Activated naive CD8-positive, alpha-beta T cell treated with anti-CD3 and anti-CD28 coated beads for 36 hours (primary cell): ENCODE data around the gene CDKN2A. TPM values are rescaled to one million over a fixed set of nuclear protein-coding genes. Genes with fewer than 3 reads are reported as not detected.

ENCODE experiments used
- DNase-seq: peaks from one replicate; pipeline ENCODE4 v3.0.0; 2021
- H3K27ac Mint-ChIP-seq: one replicate; pipeline ENCODE4 v1.8.0; 2022; ENCODE audit warnings: mild to moderate bottlenecking, moderate library complexity, mixed read lengths
- H3K27me3 Mint-ChIP-seq: one replicate; pipeline ENCODE4 v1.8.0; 2022; ENCODE audit warnings: mild to moderate bottlenecking, mixed read lengths
- H3K36me3 Mint-ChIP-seq: one replicate; pipeline ENCODE4 v1.8.0; 2021; ENCODE audit warnings: mild to moderate bottlenecking, mixed read lengths
- H3K4me1 Mint-ChIP-seq: one replicate; pipeline ENCODE4 v1.8.0; 2021; ENCODE audit warnings: mixed read lengths
- H3K4me3 Mint-ChIP-seq: one replicate; pipeline ENCODE4 v1.8.0; 2022; ENCODE audit warnings: mild to moderate bottlenecking, moderate library complexity, mixed read lengths
- H3K9me3 Mint-ChIP-seq: one replicate; pipeline ENCODE4 v1.8.0; 2022; ENCODE audit warnings: mixed read lengths
- total RNA-seq, 2 experiments: library from RNA; stranded (reverse); gene quantifications; one replicate each; pipeline ENCODE4 v1.2.3, GENCODE V29; 2021

Gene CDKN2A
- total RNA-seq = 1 to 10 TPM in 1 of 2 experiments, under 1 TPM in 1; 0.97 to 1.5 TPM

DNA sequence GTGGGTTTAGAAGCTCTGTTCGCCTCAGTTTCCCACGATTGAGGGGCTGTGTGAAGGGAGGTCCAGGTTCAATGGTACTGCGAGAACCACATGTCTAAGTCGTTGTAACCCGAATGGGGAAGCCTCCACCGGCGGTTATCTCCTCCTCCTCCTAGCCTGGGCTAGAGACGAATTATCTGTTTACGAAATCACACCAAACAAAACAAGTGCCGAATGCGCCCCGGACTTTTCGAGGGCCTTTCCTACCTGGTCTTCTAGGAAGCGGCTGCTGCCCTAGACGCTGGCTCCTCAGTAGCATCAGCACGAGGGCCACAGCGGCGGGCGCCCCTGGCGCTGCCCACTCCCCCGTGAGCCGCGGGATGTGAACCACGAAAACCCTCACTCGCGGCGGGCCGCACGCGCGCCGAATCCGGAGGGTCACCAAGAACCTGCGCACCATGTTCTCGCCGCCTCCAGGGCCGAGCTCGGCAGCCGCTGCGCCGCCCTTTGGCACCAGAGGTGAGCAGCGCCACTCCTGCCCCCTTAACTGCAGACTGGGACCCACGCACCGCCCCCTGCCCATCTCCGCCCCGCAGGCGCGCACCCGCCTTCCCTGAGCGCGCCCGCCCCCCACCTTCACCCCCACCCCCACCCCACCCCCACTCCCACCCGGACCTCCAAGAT, at the start of gene CDKN2A:
TSS of gene CDKN2A (minus strand) at position 500 of the 663 bp plus-strand sequence.
- Mint-ChIP-seq H3K4me1 (peaks cover 11% of the 10 kb centered on the region), H3K27ac (peak within 1 kb of the TSS; percentile 87), H3K9me3 (peaks cover 14% of the 10 kb centered on the region), H3K4me3 (peak within 1 kb of the TSS; percentile 93), H3K36me3 (peaks cover 12% of the 10 kb centered on the region), H3K27me3 (peaks cover 71% of the 10 kb centered on the region)
- peak; percentile 52 for DNase-seq

DNA sequence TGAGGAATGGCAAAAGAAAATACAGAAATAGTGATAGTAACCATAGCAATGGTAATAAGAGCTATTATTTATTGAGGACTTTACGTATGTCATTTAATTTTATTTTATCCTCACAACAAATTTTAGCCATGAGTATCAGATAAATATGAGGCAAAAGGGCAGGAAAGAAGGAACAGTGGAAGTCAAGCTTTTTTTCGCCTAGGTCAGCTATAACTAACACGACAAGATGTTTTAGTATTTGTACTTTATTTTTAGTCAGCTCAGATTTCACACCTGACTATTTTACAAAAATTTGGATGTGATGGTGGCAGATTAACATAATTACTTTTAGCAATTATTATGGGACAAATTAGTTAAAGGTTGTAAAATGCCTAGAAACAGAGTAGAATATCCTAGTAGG, 49.7 kb upstream of the CDKN2A start:
- Mint-ChIP-seq H3K36me3 (no peaks in the 10 kb centered on the region), H3K9me3 (no peaks in the 10 kb centered on the region), H3K27me3 (peaks cover 23% of the 10 kb centered on the region), H3K4me1 (peaks cover 25% of the 10 kb centered on the region), H3K27ac (no peak overlapping the region), H3K4me3 (no peak overlapping the region)
- DNase-seq = no peak

DNA sequence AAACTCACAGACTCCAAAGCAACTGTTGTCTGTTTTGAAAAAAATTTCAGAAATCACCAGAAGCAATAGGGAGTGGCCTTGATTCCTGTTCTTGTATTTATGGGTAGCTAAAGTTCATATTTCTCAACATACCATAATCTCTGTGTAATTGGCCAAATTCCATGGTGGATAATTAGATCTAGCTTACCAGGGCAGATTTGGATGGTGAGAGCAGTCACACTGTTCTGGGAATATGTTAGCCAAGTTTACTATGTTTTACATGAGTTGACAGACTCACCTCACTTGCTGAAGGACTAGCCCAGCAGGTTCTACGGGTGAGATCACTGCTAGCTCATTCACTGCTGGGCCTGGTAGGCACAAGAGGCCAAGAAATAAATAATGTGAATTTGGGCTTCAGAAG, 47.6 kb upstream of the CDKN2A start:
- peaks cover 32% of the 10 kb centered on the region for H3K4me1 Mint-ChIP-seq
- no peak overlapping the region for H3K27ac Mint-ChIP-seq
- no peak overlapping the region for H3K4me3 Mint-ChIP-seq
- no peaks in the 10 kb centered on the region for H3K36me3 Mint-ChIP-seq
- no peak for DNase-seq
- H3K27me3 Mint-ChIP-seq = peaks cover 14% of the 10 kb centered on the region
- no peaks in the 10 kb centered on the region for H3K9me3 Mint-ChIP-seq

DNA sequence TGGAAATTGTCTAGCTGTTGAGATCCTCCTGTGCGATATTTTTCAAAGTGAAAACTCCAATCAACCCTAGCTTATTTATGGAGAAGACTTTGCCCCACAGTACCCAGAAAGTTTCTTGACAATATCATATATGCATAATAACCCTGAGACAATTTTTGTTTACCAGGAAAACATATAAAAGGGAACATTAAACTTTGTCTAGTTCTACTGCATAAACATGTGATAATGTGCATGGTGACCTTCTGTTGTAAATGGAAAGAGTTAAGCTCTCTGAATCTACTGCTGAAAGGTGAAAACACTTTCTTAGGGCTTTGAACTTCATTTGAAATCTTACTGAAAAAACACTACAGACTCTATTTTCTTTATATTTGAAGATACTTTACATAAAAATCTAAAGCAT, 47.2 kb upstream of the CDKN2A start:
- H3K4me1 Mint-ChIP-seq = peaks cover 29% of the 10 kb centered on the region
- no peaks in the 10 kb centered on the region for H3K36me3 Mint-ChIP-seq
- no peak overlapping the region for H3K27ac Mint-ChIP-seq
- no peak overlapping the region for H3K4me3 Mint-ChIP-seq
- DNase-seq = no peak
- H3K27me3 Mint-ChIP-seq = peaks cover 14% of the 10 kb centered on the region
- H3K9me3 Mint-ChIP-seq = no peaks in the 10 kb centered on the region

DNA sequence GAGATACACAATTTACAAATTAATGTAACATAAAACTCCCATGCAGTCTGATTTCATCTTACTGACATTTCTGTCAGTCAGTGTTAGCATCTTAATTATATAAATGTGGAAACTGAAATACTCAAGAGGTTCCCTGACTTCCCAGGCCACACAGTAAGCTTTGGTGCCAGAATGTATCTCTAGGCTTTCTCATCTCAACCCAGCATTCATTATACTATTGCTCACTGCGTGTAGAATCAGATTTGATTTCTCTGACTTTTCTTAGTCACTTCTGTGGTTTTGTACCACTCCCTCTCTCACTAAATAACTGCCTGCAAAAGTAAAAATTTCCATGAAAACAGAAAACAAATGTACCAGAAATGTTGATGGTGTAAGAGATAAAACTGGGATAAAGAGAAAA, 46.6 kb upstream of the CDKN2A start:
- Mint-ChIP-seq H3K36me3 (no peaks in the 10 kb centered on the region), H3K4me3 (no peak overlapping the region), H3K27me3 (peaks cover 14% of the 10 kb centered on the region), H3K27ac (no peak overlapping the region), H3K9me3 (no peaks in the 10 kb centered on the region), H3K4me1 (peaks cover 28% of the 10 kb centered on the region)
- DNase-seq = no peak

DNA sequence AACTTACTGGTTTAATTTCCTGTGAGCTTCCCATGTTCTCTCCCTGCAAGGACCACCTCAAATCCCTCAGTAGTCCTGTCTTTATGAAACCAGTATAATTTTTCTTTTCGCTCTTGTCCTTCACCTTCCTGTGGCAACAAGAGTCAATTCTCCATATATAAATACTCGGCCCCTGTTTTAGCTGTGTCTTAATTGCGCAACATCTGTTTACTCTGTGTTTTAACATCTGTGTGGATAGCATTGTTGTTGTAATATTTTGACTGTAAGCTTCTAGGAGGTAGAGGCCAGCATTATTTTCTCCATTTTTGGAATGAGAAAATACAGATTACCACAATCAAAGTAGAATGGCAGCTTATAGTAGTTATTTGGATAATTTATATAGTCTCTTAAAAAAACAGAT, 45.1 kb upstream of the CDKN2A start:
- peaks cover 10% of the 10 kb centered on the region for H3K27me3 Mint-ChIP-seq
- peaks cover 30% of the 10 kb centered on the region for H3K4me1 Mint-ChIP-seq
- no peaks in the 10 kb centered on the region for H3K36me3 Mint-ChIP-seq
- no peak for DNase-seq
- H3K4me3 Mint-ChIP-seq = no peak overlapping the region
- no peak overlapping the region for H3K27ac Mint-ChIP-seq
- H3K9me3 Mint-ChIP-seq = no peaks in the 10 kb centered on the region

DNA sequence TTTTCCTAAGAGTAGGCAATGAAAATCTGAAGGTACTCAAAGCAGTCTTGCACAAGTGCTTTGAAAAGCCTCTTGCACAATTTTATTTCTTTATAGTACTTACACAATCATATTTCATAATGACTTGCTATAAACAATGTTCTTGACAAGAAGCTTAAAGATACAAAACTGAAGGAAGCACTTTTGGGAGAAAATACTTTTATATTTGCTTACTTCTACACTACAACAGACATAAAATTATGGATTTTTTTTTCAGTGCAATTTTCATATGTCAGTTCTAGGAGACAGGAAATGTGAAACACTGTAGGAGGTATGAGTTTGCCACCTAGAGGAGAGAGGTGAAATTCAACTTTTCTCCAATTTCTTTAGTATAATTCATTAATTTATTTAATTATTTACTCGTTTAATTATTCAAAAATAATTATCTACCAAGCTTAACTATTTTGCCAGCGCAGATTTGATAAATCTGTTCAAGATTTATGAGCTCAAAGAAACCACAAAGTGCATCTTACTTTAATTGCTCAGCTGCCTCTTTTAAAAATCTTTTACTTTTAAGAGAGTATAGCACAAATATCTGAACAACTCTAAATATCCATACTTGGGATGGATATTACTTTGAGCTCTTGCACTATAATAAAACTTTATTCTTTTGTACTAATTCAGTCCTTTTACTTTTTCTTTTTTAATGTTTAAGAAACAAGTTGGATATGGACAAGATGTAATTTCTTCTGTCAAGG, 43.9 kb upstream of the CDKN2A start:
- Mint-ChIP-seq H3K4me3 (no peak overlapping the region), H3K27ac (no peak overlapping the region)
- DNase-seq = no peak

DNA sequence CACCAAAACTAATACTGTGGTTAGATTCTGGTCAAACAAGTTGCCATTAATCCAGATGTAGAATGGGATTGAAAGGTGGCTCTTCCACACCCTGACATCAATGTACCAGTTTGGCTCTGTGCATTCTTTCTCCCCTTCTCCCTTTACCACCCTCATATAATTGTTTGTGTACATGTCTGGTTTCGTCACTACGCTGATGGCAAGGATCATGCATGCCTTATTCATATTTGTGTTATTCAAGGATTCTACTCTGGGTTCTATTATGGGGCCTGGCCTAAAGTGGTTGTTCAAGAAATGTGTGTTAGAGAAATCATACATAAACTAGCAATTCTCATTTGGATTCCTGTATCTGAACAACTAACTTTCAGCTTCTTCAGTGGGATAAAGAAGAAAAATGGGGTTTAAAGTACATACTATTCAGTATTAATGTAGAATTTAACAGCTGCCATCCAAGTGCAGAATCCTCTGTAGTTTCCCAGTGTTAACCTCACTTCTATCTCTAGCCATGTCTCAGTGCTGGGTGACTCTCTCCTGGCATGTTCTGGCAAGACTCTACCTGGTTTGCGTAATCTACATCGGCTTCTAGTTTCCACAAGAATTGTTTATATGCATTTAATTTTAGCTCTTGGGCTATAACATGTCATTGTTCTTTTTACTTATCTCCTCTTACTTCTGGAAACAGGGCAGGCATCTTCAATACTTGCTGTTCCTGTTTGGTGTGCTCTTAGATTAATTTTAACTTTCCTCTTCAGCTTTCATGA, 42.9 kb upstream of the CDKN2A start:
- Mint-ChIP-seq H3K4me3 (no peak overlapping the region), H3K27ac (no peak overlapping the region), H3K4me1 (peaks cover 30% of the 10 kb centered on the region), H3K9me3 (no peaks in the 10 kb centered on the region), H3K36me3 (no peaks in the 10 kb centered on the region), H3K27me3 (peaks cover 7% of the 10 kb centered on the region)
- DNase-seq = no peak

More for the DNA sequence above, 43.9 kb upstream of the CDKN2A start:
- Mint-ChIP-seq H3K4me1 (peaks cover 30% of the 10 kb centered on the region), H3K27me3 (peaks cover 10% of the 10 kb centered on the region), H3K9me3 (no peaks in the 10 kb centered on the region), H3K36me3 (no peaks in the 10 kb centered on the region)

DNA sequence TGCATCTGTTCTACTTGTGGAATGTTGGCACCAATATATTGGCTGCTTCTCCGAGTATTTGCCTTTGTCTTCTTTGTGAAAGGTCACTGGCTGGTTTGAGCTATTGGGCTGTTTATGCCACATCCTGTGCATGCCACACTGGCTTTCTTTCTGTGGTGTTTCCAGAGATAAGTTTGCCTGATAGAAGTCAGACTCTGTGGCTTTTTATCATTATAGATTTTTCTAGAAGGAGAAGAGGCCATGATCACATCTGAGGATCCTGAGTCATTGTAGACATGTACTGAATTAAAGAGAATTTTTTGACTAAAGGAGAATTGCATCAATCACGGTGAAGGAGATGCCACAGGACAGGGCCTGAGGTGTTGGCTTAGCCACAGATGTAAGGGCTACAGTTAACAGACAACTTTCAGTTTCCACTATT, 41.4 kb upstream of the CDKN2A start:
- Mint-ChIP-seq H3K27ac (no peak overlapping the region), H3K27me3 (peaks cover 3% of the 10 kb centered on the region), H3K36me3 (no peaks in the 10 kb centered on the region), H3K4me1 (peaks cover 21% of the 10 kb centered on the region), H3K9me3 (no peaks in the 10 kb centered on the region), H3K4me3 (no peak overlapping the region)
- DNase-seq = no peak

DNA sequence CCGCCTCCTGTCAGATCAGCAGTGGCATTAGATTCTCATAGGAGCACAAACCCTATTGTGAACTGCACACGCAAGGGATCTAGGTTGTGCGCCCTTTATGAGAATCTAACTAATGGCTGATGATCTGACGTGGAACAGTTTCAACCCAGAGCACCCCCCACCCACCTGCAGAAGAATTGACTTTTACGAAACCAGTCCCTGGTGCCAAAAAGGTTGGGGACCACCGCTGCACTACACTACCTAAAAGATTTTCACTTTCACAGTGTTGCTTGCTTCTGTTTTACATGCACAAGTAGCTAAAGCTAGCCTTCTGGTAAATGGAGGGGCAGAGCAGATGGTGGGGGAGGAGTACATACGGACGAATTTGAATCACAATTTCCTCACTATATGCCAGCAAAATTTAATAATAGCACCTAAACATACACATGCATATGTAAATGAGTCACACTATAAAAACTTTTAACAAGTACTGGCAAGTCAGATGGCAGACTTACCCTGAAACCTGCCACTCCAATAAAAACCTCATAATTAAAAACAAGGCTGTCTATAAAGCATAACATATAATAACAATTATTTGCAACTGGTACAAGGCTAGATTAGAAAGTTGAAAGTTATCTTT, 38.9 kb upstream of the CDKN2A start:
- DNase-seq = no peak
- H3K4me3 Mint-ChIP-seq = no peak overlapping the region
- H3K27ac Mint-ChIP-seq = no peak overlapping the region
- peaks cover 22% of the 10 kb centered on the region for H3K4me1 Mint-ChIP-seq
- no peaks in the 10 kb centered on the region for H3K9me3 Mint-ChIP-seq
- H3K27me3 Mint-ChIP-seq = peaks cover 6% of the 10 kb centered on the region
- H3K36me3 Mint-ChIP-seq = no peaks in the 10 kb centered on the region

DNA sequence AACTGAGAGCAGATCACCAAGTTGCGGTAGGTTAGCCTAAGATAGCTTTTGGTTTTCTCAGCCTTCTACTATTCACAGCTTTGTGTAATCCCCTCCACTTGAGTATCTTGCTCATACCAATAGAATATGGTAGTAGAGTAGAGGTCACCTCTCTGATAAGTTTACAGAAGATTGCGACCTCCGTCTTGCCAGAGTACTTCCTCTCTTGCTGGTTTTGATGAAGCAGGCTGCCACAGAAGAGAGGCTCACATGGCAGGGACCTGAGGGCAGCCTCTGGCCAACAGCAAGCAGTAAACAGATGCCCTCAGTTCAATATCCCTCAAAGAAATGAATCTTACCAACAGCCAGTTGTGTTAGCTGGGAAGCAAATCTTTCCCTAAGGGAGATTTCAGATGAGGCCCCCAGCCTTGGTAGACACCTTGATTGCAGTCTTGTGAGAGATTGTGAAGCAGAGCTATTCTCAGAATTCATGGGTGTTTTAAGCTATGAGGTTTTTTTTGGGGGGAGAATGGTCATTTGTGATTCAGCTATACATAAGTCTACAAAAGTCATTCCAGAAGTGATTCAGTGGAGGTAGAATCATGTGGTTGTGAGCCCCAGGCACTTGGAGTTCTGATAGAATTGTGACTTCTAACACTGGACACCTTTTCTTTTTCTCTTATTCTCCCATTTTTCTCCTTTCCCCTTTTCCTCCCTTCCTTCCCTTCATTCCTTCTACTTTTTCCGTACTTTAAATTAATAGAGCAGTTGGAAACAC, 37.6 kb upstream of the CDKN2A start:
- DNase-seq = no peak
- no peak overlapping the region for H3K27ac Mint-ChIP-seq
- no peaks in the 10 kb centered on the region for H3K9me3 Mint-ChIP-seq
- H3K36me3 Mint-ChIP-seq = no peaks in the 10 kb centered on the region
- peaks cover 15% of the 10 kb centered on the region for H3K4me1 Mint-ChIP-seq
- H3K27me3 Mint-ChIP-seq = peaks cover 10% of the 10 kb centered on the region
- no peak overlapping the region for H3K4me3 Mint-ChIP-seq

DNA sequence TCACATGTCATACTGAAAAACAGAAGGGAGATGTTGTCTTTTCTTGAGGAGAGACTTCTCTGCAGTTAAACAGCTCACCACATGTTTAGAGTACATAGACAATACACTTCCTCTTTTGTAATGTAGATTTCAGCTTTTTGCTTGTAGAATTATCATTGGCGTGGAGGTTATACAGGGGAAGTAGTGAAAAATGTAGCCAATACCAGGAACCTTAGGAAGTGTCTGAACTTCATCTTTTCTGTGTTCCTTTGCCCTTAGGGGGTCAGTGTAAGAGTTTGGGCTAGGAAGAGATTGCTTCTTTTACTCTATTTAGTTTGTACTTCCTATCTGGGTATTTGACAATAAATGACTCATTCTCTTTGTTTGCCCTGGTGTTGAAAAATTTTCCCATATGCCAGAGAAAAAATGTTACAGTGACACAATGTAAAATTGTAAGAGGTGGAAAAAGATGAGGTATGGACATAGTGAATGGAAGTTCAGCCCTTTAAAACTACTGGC, 36.0 kb upstream of the CDKN2A start:
- peaks cover 17% of the 10 kb centered on the region for H3K27me3 Mint-ChIP-seq
- no peak for DNase-seq
- H3K4me1 Mint-ChIP-seq = peaks cover 5% of the 10 kb centered on the region
- no peak overlapping the region for H3K4me3 Mint-ChIP-seq
- no peaks in the 10 kb centered on the region for H3K36me3 Mint-ChIP-seq
- H3K27ac Mint-ChIP-seq = no peak overlapping the region
- no peaks in the 10 kb centered on the region for H3K9me3 Mint-ChIP-seq

DNA sequence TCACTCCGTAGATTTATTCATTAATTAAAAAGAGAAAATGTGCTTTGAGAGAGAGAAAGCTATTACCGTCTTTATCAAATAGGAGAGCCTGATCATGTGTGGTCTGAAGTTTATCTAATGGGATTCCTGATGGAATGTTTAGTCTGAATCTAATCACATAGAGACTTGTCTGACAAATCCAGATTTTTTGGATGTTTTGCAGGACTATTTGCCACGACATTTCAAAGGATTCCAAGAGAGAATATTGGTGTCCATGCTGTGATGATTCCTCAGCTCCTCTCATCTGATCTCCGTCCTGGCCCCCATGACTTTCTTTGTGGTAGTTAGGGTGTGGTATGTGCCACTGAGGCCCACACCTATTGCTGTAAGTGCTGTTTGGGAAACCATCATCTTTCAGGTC, 35.0 kb upstream of the CDKN2A start:
- H3K27ac Mint-ChIP-seq = no peak overlapping the region
- no peaks in the 10 kb centered on the region for H3K36me3 Mint-ChIP-seq
- H3K9me3 Mint-ChIP-seq = no peaks in the 10 kb centered on the region
- H3K4me3 Mint-ChIP-seq = no peak overlapping the region
- DNase-seq = no peak
- H3K4me1 Mint-ChIP-seq = peaks cover 5% of the 10 kb centered on the region
- peaks cover 19% of the 10 kb centered on the region for H3K27me3 Mint-ChIP-seq

DNA sequence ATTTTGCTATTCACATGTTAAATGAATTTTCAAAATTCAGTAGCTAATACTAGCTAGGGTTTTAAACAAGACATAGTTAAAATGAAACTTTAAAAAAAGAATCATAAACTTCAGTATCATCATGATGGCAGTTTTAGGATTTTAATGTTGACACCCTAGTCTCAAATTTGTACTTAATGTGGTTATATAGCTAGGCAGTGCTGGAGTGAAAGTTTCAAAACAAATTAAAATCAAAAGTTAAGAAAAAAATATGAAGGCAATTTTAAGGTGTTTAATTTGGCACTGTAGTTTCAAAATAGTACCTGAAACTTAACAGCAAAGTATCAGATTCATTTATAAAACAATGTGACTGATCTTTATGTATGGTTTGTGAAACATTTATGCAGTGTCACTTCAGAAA, 34.2 kb upstream of the CDKN2A start:
- Mint-ChIP-seq H3K27ac (no peak overlapping the region), H3K27me3 (peaks cover 26% of the 10 kb centered on the region), H3K36me3 (no peaks in the 10 kb centered on the region), H3K4me3 (no peak overlapping the region), H3K9me3 (no peaks in the 10 kb centered on the region), H3K4me1 (peaks cover 5% of the 10 kb centered on the region)
- no peak for DNase-seq
